OCI-LY1 (cell line): ENCODE data around the gene RAB6B.

Source experiments
- CTCF ChIP-seq: fragments of 200-600 bp; sonication (generic), shearing (Covaris generic); IDR thresholded peaks from 2 replicates; pipeline ENCODE4 v1.5.1; 2017; ENCODE audit warnings: mild to moderate bottlenecking, antibody characterized with exemption, low read length, moderate library complexity, mixed read lengths
- EZH2 ChIP-seq: fragments of 200-600 bp; sonication (generic), shearing (Covaris generic); IDR thresholded peaks from 2 replicates; pipeline ENCODE4 v1.8.0; 2017; ENCODE audit warnings: borderline replicate concordance, mixed run types, mild to moderate bottlenecking, antibody characterized with exemption, low read length, moderate library complexity, mixed read lengths

GRCh38 chr3:133825969-133826727 lies 69.5 kb downstream of the RAB6B start:
- TF ChIP-seq CTCF, result no peak
- no peak for TF ChIP-seq EZH2
